Fibroblast of pulmonary artery (primary cell): Measurements from ENCODE around the gene LAIR2.
"Not testable (repeated sequence)": the region's sequence is repeated elsewhere in the genome, so short reads cannot be mapped to it uniquely, and the experiment has no call there.

Experiments used
- DNase-seq: peaks from one replicate; pipeline ENCODE4 v3.0.0-alpha.2; 2010; ENCODE audit warnings: low read depth
- H3K4me3 ChIP-seq: replicated peaks from 2 replicates; pipeline ENCODE4 v1.5.1; 2011; ENCODE audit warnings: low read depth, mild to moderate bottlenecking, control low read depth, low read length, moderate library complexity
- TF ChIP-seq, protein P1 (sequence below): IDR thresholded peaks from 2 replicates; pipeline ENCODE4 v1.5.1; 2011; ENCODE audit warnings: mild to moderate bottlenecking, control low read depth, low read length, inconsistent platforms; ENCODE audit errors: missing control alignments

LAIR2 gene

DNA sequence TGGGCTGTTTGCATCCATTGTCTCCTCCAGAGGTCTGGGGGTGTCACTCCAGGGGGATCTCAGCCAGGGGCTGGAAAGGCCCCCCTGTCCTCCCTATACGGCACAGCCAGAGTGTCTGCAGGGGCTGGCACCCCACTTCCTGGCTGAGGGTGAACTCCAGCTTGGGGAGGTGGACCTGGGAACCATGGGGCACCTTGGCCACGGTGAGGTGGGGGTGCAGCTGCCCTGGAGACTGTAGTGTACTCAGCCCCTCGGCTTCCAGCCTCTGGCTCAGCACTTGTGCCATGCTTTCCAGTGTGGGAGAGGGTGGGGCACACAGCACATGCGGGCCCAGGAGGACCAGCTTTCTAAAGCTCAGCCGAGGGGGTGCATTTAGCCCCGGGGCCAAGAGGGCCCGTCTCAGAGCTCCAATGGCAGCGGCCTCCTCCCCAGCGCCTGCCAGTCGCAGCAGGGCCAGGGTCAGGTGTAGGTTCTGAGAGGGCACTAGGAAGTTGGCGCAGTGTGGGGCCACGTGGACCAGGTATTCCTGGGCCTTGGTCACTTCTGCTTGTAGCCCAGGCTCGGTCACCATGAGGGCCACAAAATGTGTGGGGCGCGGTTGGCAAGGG, 40.5 kb upstream of the LAIR2 start:
- H3K4me3 ChIP-seq, result peak overlapping the region; percentile 58
- no peak for DNase-seq

DNA sequence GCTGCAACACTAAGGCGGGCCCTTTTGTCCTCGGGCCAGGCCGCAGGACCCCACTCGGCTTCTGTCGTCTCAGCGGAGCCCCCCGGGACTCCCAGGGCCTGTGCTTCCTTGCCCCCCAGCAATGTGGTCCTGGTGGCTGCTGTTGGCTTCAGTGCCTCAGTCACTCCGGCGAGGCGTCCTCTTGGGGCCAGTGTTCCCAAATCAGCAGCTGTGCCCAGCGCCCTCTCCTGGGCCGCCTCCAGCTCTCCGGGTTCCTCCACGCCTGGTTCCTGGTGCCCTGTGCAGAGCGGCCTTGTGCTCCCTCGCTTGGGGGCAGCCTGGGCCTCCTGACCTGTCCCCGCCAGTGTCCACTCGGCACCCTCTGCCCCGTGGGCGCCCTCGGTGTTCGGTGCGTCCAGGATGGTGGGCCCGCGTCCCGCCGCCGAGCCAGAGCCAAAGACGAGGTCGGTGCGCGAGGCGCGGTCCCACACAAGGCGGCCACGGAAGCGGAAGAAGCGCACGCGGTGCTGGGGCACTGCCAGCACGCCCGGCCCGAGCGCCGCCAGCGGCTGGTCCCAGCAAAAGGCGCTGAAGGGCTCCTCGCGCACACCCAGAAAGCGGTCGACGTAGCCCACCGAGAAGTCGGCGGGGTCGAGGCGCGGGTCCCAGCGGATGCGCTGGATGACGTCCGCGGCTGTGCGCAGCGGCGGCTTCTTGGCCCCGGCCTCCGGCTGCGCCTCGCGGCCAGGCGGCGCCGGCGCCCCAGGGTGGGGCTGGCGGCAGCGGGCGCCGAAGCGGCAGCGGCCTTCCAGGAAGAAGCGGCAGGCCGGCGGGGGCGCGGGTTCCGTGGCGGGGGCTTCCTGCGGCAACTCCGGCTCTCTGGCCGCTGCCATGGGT, 39.7 kb upstream of the LAIR2 start:
- peak overlapping the region; percentile 58 for H3K4me3 ChIP-seq
- DNase-seq, result peak; percentile 70
- TF ChIP-seq, protein P1, sequence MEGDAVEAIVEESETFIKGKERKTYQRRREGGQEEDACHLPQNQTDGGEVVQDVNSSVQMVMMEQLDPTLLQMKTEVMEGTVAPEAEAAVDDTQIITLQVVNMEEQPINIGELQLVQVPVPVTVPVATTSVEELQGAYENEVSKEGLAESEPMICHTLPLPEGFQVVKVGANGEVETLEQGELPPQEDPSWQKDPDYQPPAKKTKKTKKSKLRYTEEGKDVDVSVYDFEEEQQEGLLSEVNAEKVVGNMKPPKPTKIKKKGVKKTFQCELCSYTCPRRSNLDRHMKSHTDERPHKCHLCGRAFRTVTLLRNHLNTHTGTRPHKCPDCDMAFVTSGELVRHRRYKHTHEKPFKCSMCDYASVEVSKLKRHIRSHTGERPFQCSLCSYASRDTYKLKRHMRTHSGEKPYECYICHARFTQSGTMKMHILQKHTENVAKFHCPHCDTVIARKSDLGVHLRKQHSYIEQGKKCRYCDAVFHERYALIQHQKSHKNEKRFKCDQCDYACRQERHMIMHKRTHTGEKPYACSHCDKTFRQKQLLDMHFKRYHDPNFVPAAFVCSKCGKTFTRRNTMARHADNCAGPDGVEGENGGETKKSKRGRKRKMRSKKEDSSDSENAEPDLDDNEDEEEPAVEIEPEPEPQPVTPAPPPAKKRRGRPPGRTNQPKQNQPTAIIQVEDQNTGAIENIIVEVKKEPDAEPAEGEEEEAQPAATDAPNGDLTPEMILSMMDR, result peak; percentile 15

More for the DNA sequence above, 40.5 kb upstream of the LAIR2 start:
- TF ChIP-seq, protein P1, result no peak

DNA sequence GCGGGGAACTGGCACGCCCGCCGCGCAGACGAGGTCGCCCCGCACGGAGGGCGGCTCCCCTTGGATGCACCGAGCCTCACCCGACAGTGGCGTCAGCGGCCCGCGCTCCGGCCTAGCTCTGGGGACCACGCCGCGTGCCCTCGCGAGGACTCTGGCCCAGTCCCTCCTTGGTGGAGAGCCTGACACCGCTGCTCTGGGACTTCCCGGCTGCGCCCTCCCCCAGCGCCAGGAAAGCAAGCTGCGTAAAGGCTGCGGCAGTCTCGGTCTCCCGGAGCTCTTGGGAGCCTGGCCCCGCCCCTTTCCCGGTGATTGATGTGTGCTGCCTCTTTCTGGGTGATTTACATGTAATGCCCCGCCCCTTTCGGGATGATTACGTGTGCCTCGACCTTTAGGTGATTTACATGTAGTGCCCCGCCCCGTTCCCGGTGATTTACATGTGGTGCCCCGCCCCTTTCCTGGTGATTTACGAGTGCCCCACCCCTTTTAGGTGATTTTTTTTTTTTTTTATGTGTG, 39.0 kb upstream of the LAIR2 start, which contains the start of gene LENG9:
Gene LENG9 (minus strand): TSS at position 248 of the 513 bp plus-strand sequence. CDS start 252 bp downstream, outside the sequence.
- TF ChIP-seq, protein P1, result no peak
- peak; percentile 99 for DNase-seq
- peak within 1 kb of the TSS; percentile 58 for H3K4me3 ChIP-seq

DNA sequence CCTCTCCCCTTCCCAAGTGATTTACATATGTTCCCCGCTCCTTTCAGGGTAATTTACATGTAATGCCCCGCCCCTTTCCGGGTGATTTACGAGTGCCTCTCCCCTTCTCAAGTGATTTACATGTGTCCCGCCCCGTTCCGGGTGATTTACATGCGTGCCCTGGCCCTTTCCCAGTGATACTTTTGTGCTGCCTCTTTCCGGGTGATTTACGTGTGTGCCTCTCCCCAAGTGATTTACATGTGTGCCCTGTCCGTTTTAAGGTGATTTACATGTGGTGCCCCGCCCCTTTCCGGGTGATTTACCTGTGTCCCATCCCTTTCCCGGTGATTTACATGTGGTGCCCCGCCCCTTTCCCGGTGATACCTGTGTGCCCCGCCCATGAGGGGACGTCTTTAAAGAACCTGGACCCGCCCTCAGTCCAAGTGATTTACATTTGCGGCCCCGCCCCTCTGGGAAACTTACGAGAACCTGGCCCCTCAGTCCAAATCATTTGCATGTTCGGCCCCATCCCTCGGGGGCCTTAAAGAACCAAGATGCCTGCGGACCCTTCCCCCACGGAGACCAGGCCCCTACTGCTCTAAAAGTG, 38.5 kb upstream of the LAIR2 start:
- H3K4me3 ChIP-seq, result peak overlapping the region; percentile 58
- peak; percentile 90 for DNase-seq
- TF ChIP-seq, protein P1, result no peak

DNA sequence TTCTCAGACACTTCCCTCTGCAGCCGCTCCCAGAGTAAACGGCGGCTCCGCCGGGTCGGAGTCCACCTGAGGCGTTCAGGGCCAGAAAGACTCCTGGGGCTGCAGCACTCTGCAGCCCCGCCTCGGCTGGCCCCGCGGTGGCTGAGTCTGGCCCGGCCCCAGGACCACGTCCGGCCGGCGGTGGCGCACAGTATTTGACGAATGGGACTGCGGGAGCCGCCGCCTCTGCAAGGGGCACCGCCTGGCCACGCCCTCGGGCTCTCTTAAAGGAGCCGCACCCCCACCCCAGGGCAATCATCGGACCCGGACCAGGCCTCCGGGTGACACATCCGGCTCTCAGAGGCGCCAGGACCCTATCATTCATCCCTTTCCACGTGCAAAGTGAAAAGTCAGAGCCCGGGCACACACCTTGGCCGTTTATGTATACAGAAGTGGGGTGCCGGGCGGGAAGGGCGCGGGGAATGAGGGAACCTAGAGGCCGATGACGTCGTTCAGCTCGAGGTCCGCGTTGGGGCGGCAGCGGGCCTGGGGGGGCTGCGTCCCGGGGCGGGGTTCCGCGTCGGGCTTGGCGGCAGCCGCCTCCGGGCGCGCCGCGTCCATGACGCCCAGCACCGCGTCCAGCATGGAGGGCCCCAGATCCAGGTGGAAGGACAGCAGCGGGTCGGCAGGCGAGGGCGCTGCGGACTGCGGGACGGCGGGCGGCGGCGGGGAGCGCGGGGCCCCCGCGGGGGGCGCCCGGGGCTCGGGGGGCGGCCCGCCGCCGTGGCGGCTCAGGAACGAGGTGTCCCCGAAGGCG, 37.8 kb upstream of the LAIR2 start:
- peak overlapping the region; percentile 58 for H3K4me3 ChIP-seq
- peak; percentile 82 for DNase-seq
- TF ChIP-seq, protein P1, result no peak

DNA sequence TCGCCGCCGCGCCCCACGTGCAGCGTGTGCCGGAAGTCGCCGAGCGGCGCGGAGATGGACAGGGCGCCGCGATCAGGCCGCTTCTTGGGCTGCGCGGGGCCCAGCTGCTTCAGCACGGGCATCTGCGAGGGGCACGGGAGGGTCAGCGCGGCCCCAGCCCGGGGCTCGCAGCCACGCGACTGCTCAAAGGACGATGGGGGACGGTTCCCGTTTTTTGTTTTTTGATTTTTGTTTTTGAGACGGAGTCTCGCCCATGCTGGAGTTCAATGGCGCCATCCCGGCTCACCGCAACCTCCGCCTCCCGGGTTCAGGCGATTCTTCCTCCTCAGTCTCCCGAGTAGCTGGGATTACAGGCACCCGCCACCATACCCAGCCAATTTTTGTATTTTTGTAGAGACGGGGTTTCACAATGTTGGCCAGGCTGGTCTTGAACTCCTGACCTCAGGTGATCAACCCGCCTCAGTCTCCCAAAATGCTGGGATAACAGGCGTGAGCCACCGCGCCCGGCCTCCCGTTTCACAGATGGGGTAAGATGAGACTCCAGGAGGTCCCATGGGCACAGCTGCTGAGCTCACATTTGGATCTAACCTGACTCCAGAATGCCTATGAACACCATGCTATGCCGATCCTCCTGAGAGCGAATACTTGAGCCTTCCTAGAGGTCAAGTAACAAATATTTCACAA, 37.1 kb upstream of the LAIR2 start:
- no peak overlapping the region for H3K4me3 ChIP-seq
- TF ChIP-seq, protein P1, result no peak
- no peak for DNase-seq

DNA sequence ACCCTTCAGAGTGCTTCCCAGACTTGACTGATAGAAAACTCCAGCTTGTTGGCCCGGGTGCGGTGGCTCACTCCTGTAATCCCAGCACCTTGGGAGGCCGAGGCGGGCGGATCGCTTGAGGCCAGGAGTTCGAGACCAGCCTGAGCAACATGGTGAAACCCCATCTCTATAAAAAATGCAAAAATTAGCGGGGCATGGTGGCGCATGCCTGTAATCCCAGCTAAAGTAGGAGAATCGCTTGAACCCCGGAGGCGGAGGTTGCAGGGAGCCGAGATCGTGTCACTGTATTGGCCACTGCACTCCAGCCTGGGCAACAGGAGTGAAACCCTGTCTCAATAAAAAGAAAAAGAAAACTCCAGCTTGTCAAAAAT, 36.5 kb upstream of the LAIR2 start:
- not testable (repeated sequence) for DNase-seq

More for the DNA sequence above, 36.5 kb upstream of the LAIR2 start:
- not testable (repeated sequence) for H3K4me3 ChIP-seq
